A673 (cell line): Measurements from ENCODE around the gene CDC42BPB. TPM values are rescaled to one million over a fixed set of nuclear protein-coding genes. Genes with fewer than 3 reads are reported as not detected.
"Not testable (repeated sequence)": the region's sequence is repeated elsewhere in the genome, so short reads cannot be mapped to it uniquely, and the experiment has no call there.

Experiments used
- BruUV-seq: library from RNA; stranded (reverse); fragments of 400-500 nt; replicated peaks from 2 replicates; lab custom pipeline; 2021; lab: Mats Ljungman, UMichigan
- CTCF ChIA-PET: fragments of 300-600 bp; sonication (Branson Sonifier 250); formaldehyde crosslinking; loops from one replicate; lab custom pipeline; 2022; ENCODE audit warnings: antibody characterized with exemption; lab: Charles Lee
- POLR2A ChIA-PET: fragments of 300-600 bp; sonication (Branson Sonifier 250); formaldehyde crosslinking; loops from one replicate; lab custom pipeline; 2022; ENCODE audit warnings: antibody characterized with exemption; ENCODE audit not compliant: low non-redundant PET; lab: Charles Lee
- DNase-seq: peaks from one replicate; pipeline ENCODE4 v3.0.0-alpha.2; 2015; ENCODE audit warnings: low spot score
- H3K27ac ChIP-seq: fragments of 200-600 bp; sonication (generic); 2 replicates; pipeline ENCODE4 v1.5.1; 2016; ENCODE audit warnings: mixed run types, low read depth, mild to moderate bottlenecking, mixed read lengths, antibody characterized with exemption, low read length; ENCODE audit not compliant: poor library complexity, severe bottlenecking
- H3K27me3 ChIP-seq: fragments of 200-600 bp; sonication (generic); replicated peaks from 2 replicates; pipeline ENCODE4 v1.6.1; 2017; ENCODE audit warnings: mixed run types, low read depth, mild to moderate bottlenecking, mixed read lengths, antibody characterized with exemption, low read length; ENCODE audit not compliant: insufficient read depth, poor library complexity
- H3K36me3 ChIP-seq: fragments of 200-600 bp; sonication (generic); 2 replicates; pipeline ENCODE4 v1.6.1; 2016; ENCODE audit warnings: mixed run types, mild to moderate bottlenecking, mixed read lengths, antibody characterized with exemption, low read length; ENCODE audit not compliant: insufficient read depth, poor library complexity, severe bottlenecking
- H3K4me1 ChIP-seq: fragments of 200-600 bp; sonication (generic); 2 replicates; pipeline ENCODE4 v1.6.1; 2017; ENCODE audit warnings: mixed run types, mild to moderate bottlenecking, mixed read lengths, antibody characterized with exemption, low read length; ENCODE audit not compliant: insufficient read depth, poor library complexity, severe bottlenecking
- H3K4me3 ChIP-seq: fragments of 200-600 bp; sonication (generic); 2 replicates; pipeline ENCODE4 v1.5.1; 2016; ENCODE audit warnings: low read depth, mixed run types, mild to moderate bottlenecking, mixed read lengths, low read length; ENCODE audit not compliant: poor library complexity, severe bottlenecking
- H3K9me3 ChIP-seq: fragments of 200-600 bp; sonication (generic); 2 replicates; pipeline ENCODE4 v1.6.1; 2016; ENCODE audit warnings: mixed run types, low read depth, mild to moderate bottlenecking, mixed read lengths, antibody characterized with exemption, low read length; ENCODE audit not compliant: poor library complexity, severe bottlenecking
- CTCF ChIP-seq: fragments of 300-800, 200-600 bp; sonication (generic); conservative IDR thresholded peaks from 2 replicates; pipeline ENCODE4 v1.5.1; 2017; ENCODE audit warnings: low read depth, mild to moderate bottlenecking, antibody characterized with exemption, low read length, moderate library complexity, mixed read lengths
- EZH2 ChIP-seq: fragments of 200-600 bp; sonication (generic); IDR thresholded peaks from 2 replicates; pipeline ENCODE4 v1.6.1; 2017; ENCODE audit warnings: borderline replicate concordance, low read depth, mild to moderate bottlenecking, mixed read lengths, antibody characterized with exemption, low read length; ENCODE audit not compliant: poor library complexity, severe bottlenecking
- intact Hi-C: fragments of 100-400 bp; cut with micrococcal nuclease; formaldehyde crosslinking; loops from one replicate; pipeline ENCODE4 v1.10.0; 2022; ENCODE audit not compliant: unreplicated experiment
- total RNA-seq: library from RNA; stranded (reverse); gene quantifications from 2 replicates; pipeline ENCODE4 v1.2.3, GENCODE V29; 2021

Gene CDC42BPB
- total RNA-seq, 1 experiment from 2014 or later = 103 TPM

DNA sequence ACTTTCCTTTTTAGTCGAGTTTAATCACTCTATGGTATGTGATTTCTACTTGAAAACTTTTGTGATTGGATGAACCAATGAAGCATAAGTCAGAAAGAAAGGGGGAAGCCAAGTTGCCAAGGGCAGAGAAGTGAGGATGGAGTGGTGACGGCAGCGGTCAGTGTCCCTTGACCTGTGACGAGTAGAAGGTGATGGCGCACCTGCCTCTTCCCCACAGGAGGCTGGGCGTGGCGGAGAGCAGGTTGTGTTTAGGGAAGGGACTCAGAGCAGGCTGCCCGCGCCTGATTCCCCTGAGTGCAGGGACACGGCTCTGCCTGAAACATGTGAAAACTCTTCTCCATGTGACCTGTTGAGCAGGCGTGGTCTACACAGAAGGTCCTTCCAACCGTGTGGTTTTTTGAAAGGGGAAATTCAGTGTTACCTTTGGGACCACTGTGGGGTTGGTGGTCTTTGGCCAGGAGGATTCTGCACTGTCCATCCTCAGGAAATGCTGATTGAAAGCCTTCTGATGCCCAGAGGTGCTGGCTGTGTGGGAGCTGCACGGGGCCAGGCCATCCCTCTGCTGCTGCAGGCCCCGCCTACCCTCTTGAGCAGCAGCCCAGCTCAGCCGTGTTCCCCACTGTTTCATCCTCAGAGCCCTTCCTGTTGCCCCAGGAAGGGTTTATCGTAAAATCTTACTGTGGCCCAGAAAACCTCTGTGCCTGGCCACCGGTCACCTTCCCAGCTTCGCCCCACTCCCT, 158.4 kb downstream of the CDC42BPB start:
- ChIA-PET CTCF (no interaction called here), POLR2A (no interaction called here)
- TF ChIP-seq EZH2 (no peak), CTCF (no peak)
- Histone ChIP-seq H3K9me3 (no peaks in the 10 kb centered on the region), H3K4me1 (no peaks in the 10 kb centered on the region), H3K27me3 (no peaks in the 10 kb centered on the region), H3K27ac (no peak overlapping the region), H3K36me3 (peaks cover 9% of the 10 kb centered on the region), H3K4me3 (no peak overlapping the region)
- no peak for DNase-seq
- intact Hi-C loops = no loop called here
- BruUV-seq = no TSS peak

- ChIA-PET POLR2A (no interaction called here), CTCF (no interaction called here)
- Histone ChIP-seq H3K36me3 (peaks cover 7% of the 10 kb centered on the region), H3K9me3 (no peaks in the 10 kb centered on the region), H3K27me3 (no peaks in the 10 kb centered on the region), H3K27ac (no peak overlapping the region), H3K4me3 (no peak overlapping the region), H3K4me1 (peaks cover 4% of the 10 kb centered on the region)
- intact Hi-C loops = no loop called here
- DNase-seq = no peak
- BruUV-seq = no TSS peak
- TF ChIP-seq EZH2 = no peak
These were observed 159.1 kb downstream of the CDC42BPB start for GRCh38 chr14:102898298-102898697.

GRCh38 chr14:102897299-102898027, 159.9 kb downstream of the CDC42BPB start:
- POLR2A ChIA-PET = interaction anchor here (0.6 kb wide), 1 partner anchor 50 kb away, joined by 4 read pairs; no protein-coding TSS in a partner anchor
- CTCF ChIA-PET = no interaction called here
- H3K27me3 ChIP-seq = no peaks in the 10 kb centered on the region

GRCh38 chr14:102896735-102897134, 160.6 kb downstream of the CDC42BPB start:
- intact Hi-C loops, DNase-seq, H3K27me3 ChIP-seq, H3K9me3 ChIP-seq, H3K36me3 ChIP-seq, BruUV-seq, H3K27ac ChIP-seq, CTCF ChIA-PET, H3K4me3 ChIP-seq: not testable (repeated sequence)
- POLR2A ChIA-PET = interaction anchor here (0.6 kb wide), 1 partner anchor 50 kb away, joined by 4 read pairs; no protein-coding TSS in a partner anchor
- H3K4me1 ChIP-seq = peaks cover 12% of the 10 kb centered on the region

More at GRCh38 chr14:102897299-102898027, 159.9 kb downstream of the CDC42BPB start:
- TF ChIP-seq EZH2 (no peak), CTCF (no peak)
- Histone ChIP-seq H3K4me1 (peaks cover 11% of the 10 kb centered on the region), H3K4me3 (no peak overlapping the region), H3K36me3 (peaks cover 5% of the 10 kb centered on the region), H3K27ac (no peak overlapping the region), H3K9me3 (no peaks in the 10 kb centered on the region)
- no peak for DNase-seq
- no TSS peak for BruUV-seq
- intact Hi-C loops = no loop called here
